Measurements from ENCODE around the gene PRR33.

The PRR33 gene

GRCh38 chr11:1916986-1917522 lies 25.4 kb upstream of the PRR33 start:
- Mint-ChIP-seq H3K4me3 (no peak overlapping the region), H3K27me3 (peaks cover 16 to 22% of the 10 kb centered on the region in 2 donors), H3K36me3 (ENCODE audit: insufficient read depth) (peaks cover 11% of the 10 kb centered on the region), H3K9me3 (no peaks in the 10 kb centered on the region), H3K4me1 (ENCODE audit: low read depth in 2 of 2) (peaks cover 14 to 20% of the 10 kb centered on the region in 2 donors), H3K27ac (peak overlapping the region in 1 of 2 donors; percentile 11)
- DNase-seq, result no peak
- no peak for ATAC-seq (replicated peaks)

- ATAC-seq (replicated peaks) (peak; percentile 32), DNase-seq (no peak)
- Mint-ChIP-seq H3K4me3 (no peak overlapping the region), H3K9me3 (no peaks in the 10 kb centered on the region), H3K27me3 (peaks cover 16 to 22% of the 10 kb centered on the region in 2 donors), H3K27ac (peak overlapping the region; percentile 5 to 6), H3K36me3 (ENCODE audit: insufficient read depth) (peaks cover 11% of the 10 kb centered on the region), H3K4me1 (ENCODE audit: low read depth in 2 of 2) (peaks cover 14 to 20% of the 10 kb centered on the region in 2 donors)
Measured at GRCh38 chr11:1916132-1916985, 24.7 kb upstream of the PRR33 start.

- Mint-ChIP-seq H3K27me3 (peaks cover 16 to 26% of the 10 kb centered on the region in 2 donors), H3K27ac (peak overlapping the region; percentile 5 to 6), H3K4me1 (ENCODE audit: low read depth in 2 of 2) (peaks cover 14 to 19% of the 10 kb centered on the region in 2 donors), H3K4me3 (no peak overlapping the region), H3K9me3 (no peaks in the 10 kb centered on the region), H3K36me3 (ENCODE audit: insufficient read depth) (peaks cover 11% of the 10 kb centered on the region)
- ATAC-seq (replicated peaks), result no peak
- no peak for DNase-seq
Measured at GRCh38 chr11:1915795-1916131, 24.1 kb upstream of the PRR33 start.

- Mint-ChIP-seq H3K27ac (peak overlapping the region in 1 of 2 donors; percentile 30), H3K9me3 (no peaks in the 10 kb centered on the region), H3K27me3 (peaks cover 24 to 39% of the 10 kb centered on the region in 2 donors), H3K4me3 (no peak overlapping the region), H3K4me1 (ENCODE audit: low read depth in 2 of 2) (peaks cover 11 to 15% of the 10 kb centered on the region in 2 donors), H3K36me3 (ENCODE audit: insufficient read depth) (peaks cover 11% of the 10 kb centered on the region)
- ATAC-seq (replicated peaks), result no peak
- no peak for DNase-seq
Measured at GRCh38 chr11:1913271-1914060, 21.8 kb upstream of the PRR33 start.

- Mint-ChIP-seq H3K4me3 (no peak overlapping the region), H3K9me3 (no peaks in the 10 kb centered on the region), H3K27me3 (peaks cover 30 to 49% of the 10 kb centered on the region in 2 donors), H3K27ac (no peak overlapping the region), H3K36me3 (ENCODE audit: insufficient read depth) (peaks cover 11% of the 10 kb centered on the region), H3K4me1 (ENCODE audit: low read depth in 2 of 2) (peaks cover 10 to 11% of the 10 kb centered on the region in 2 donors)
- DNase-seq, result no peak
- ATAC-seq (replicated peaks), result no peak
Measured at GRCh38 chr11:1912289-1912878, 20.7 kb upstream of the PRR33 start.

- Mint-ChIP-seq H3K9me3 (no peaks in the 10 kb centered on the region), H3K4me1 (ENCODE audit: low read depth in 2 of 2) (no peaks in the 10 kb centered on the region), H3K27ac (no peak overlapping the region), H3K27me3 (peaks cover 27 to 56% of the 10 kb centered on the region in 2 donors), H3K36me3 (ENCODE audit: insufficient read depth) (peaks cover 5% of the 10 kb centered on the region), H3K4me3 (no peak overlapping the region)
- ATAC-seq (replicated peaks), result no peak
- no peak for DNase-seq
Measured at GRCh38 chr11:1909524-1909923, 17.8 kb upstream of the PRR33 start.

- no peak for DNase-seq
- peaks cover 2% of the 10 kb centered on the region for H3K36me3 Mint-ChIP-seq (ENCODE audit: insufficient read depth)
- H3K9me3 Mint-ChIP-seq, result no peaks in the 10 kb centered on the region
- no peak overlapping the region for H3K4me3 Mint-ChIP-seq
- no peaks in the 10 kb centered on the region for H3K4me1 Mint-ChIP-seq (ENCODE audit: low read depth in 2 of 2)
- H3K27me3 Mint-ChIP-seq, result peaks cover 20 to 47% of the 10 kb centered on the region in 2 donors
- no peak overlapping the region for H3K27ac Mint-ChIP-seq
- ATAC-seq (replicated peaks), result no peak
Measured at GRCh38 chr11:1908618-1909017, 16.9 kb upstream of the PRR33 start.

- peaks cover 21 to 55% of the 10 kb centered on the region in 2 donors for H3K27me3 Mint-ChIP-seq
- H3K4me1 Mint-ChIP-seq (ENCODE audit: low read depth in 2 of 2), result no peaks in the 10 kb centered on the region
- no peak for DNase-seq
- no peak overlapping the region for H3K27ac Mint-ChIP-seq
- no peak for ATAC-seq (replicated peaks)
- peaks cover 2% of the 10 kb centered on the region for H3K36me3 Mint-ChIP-seq (ENCODE audit: insufficient read depth)
- no peaks in the 10 kb centered on the region for H3K9me3 Mint-ChIP-seq
- no peak overlapping the region for H3K4me3 Mint-ChIP-seq
Measured at GRCh38 chr11:1906611-1907423, 15.1 kb upstream of the PRR33 start.

GRCh38 chr11:1906181-1906580 lies 14.5 kb upstream of the PRR33 start:
- Mint-ChIP-seq H3K4me1 (ENCODE audit: low read depth in 2 of 2) (no peaks in the 10 kb centered on the region), H3K36me3 (ENCODE audit: insufficient read depth) (peaks cover 2% of the 10 kb centered on the region), H3K4me3 (no peak overlapping the region), H3K27ac (no peak overlapping the region), H3K27me3 (peaks cover 26 to 61% of the 10 kb centered on the region in 2 donors), H3K9me3 (no peaks in the 10 kb centered on the region)
- DNase-seq (no peak), ATAC-seq (replicated peaks) (no peak)

- no peak overlapping the region for H3K4me3 Mint-ChIP-seq
Measured at GRCh38 chr11:1899686-1900085, 8.0 kb upstream of the PRR33 start.

GRCh38 chr11:1899090-1899489 lies 7.4 kb upstream of the PRR33 start:
- no peak for ATAC-seq (replicated peaks)
- H3K9me3 Mint-ChIP-seq, result no peaks in the 10 kb centered on the region
- DNase-seq, result no peak
- H3K4me3 Mint-ChIP-seq, result no peak overlapping the region
- H3K27me3 Mint-ChIP-seq, result peaks cover 33 to 57% of the 10 kb centered on the region in 2 donors
- no peak overlapping the region for H3K27ac Mint-ChIP-seq
- no peaks in the 10 kb centered on the region for H3K36me3 Mint-ChIP-seq (ENCODE audit: insufficient read depth)
- no peaks in the 10 kb centered on the region for H3K4me1 Mint-ChIP-seq (ENCODE audit: low read depth in 2 of 2)

More at GRCh38 chr11:1899686-1900085, 8.0 kb upstream of the PRR33 start:
- no peaks in the 10 kb centered on the region for H3K36me3 Mint-ChIP-seq (ENCODE audit: insufficient read depth)
- ATAC-seq (replicated peaks) (no peak), DNase-seq (no peak)
- H3K27me3 Mint-ChIP-seq, result peaks cover 33 to 57% of the 10 kb centered on the region in 2 donors
- no peaks in the 10 kb centered on the region for H3K4me1 Mint-ChIP-seq (ENCODE audit: low read depth in 2 of 2)
- H3K9me3 Mint-ChIP-seq, result no peaks in the 10 kb centered on the region
- H3K27ac Mint-ChIP-seq, result no peak overlapping the region

- Mint-ChIP-seq H3K27ac (no peak overlapping the region), H3K36me3 (ENCODE audit: insufficient read depth) (peaks cover 5% of the 10 kb centered on the region), H3K9me3 (no peaks in the 10 kb centered on the region), H3K27me3 (peaks cover 33 to 47% of the 10 kb centered on the region in 2 donors), H3K4me3 (peak overlapping the region in 1 of 2 donors; percentile 37), H3K4me1 (ENCODE audit: low read depth in 2 of 2) (peaks cover 6 to 13% of the 10 kb centered on the region in 2 donors)
- no peak for ATAC-seq (replicated peaks)
- DNase-seq, result no peak
Measured at GRCh38 chr11:1896923-1897322, 5.2 kb upstream of the PRR33 start.

Measured in effector memory CD8-positive, alpha-beta T cell (primary cell).